ENCODE results near the gene SLC26A11.

DNA sequence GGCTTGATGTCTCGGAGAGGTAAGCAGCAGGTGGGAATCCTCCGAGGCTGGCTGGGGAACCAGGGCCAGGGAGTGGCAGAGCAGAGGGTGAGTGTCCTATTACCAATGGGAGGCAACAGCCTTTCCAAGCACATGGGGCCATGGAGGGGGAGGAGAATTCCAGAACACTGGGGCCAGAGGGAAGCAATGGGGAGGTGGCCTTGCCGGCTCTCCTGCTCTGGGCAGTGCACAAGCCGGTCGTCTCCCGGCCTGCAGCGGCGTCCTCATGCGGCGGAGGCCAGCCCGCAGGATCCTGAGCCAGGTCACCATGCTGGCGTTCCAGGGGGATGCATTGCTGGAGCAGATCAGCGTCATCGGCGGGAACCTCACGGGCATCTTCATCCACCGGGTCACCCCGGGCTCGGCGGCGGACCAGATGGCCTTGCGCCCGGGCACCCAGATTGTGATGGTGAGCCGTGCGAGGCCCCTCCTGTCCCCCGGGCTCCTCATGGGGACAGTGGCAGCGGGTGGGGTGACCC is 22.0 kb upstream of the SLC26A11 start:
- TF ChIP-seq, protein P1, sequence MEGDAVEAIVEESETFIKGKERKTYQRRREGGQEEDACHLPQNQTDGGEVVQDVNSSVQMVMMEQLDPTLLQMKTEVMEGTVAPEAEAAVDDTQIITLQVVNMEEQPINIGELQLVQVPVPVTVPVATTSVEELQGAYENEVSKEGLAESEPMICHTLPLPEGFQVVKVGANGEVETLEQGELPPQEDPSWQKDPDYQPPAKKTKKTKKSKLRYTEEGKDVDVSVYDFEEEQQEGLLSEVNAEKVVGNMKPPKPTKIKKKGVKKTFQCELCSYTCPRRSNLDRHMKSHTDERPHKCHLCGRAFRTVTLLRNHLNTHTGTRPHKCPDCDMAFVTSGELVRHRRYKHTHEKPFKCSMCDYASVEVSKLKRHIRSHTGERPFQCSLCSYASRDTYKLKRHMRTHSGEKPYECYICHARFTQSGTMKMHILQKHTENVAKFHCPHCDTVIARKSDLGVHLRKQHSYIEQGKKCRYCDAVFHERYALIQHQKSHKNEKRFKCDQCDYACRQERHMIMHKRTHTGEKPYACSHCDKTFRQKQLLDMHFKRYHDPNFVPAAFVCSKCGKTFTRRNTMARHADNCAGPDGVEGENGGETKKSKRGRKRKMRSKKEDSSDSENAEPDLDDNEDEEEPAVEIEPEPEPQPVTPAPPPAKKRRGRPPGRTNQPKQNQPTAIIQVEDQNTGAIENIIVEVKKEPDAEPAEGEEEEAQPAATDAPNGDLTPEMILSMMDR (IDR thresholded peaks at IDR 0.05), result no peak
- TF ChIP-seq POLR2A (IDR thresholded peaks at IDR 0.05), result no peak

Measured in gastroesophageal sphincter (tissue), 3 donors.